ENCODE data around the gene KLF6. TPM values are rescaled to one million over a fixed set of nuclear protein-coding genes. Genes with fewer than 3 reads are reported as not detected.
A peak's percentile ranks its signal among the peaks of the same experiment; 100 is the strongest.

KLF6 gene
- total RNA-seq, 2 donors from 2014 or later: 184 to 240 TPM

- no peak overlapping the region for H3K27ac Mint-ChIP-seq
- no peaks in the 10 kb centered on the region for H3K27me3 Mint-ChIP-seq (ENCODE audit: low read depth)
- H3K9me3 Mint-ChIP-seq: peaks cover 5 to 6% of the 10 kb centered on the region in 2 donors
- DNase-seq (no peak), ATAC-seq (replicated peaks in 1 of 2) (no peak)
- peaks cover 5 to 16% of the 10 kb centered on the region in 2 donors for H3K36me3 Mint-ChIP-seq (ENCODE audit: insufficient read depth in 2 of 2)
- H3K4me1 Mint-ChIP-seq (ENCODE audit: low read depth): peaks cover 99% of the 10 kb centered on the region
- peak overlapping the region in 1 of 2 donors; percentile 28 for H3K4me3 Mint-ChIP-seq
These were observed 23.1 kb downstream of the KLF6 start for GRCh38 chr10:3761904-3762303.

DNA sequence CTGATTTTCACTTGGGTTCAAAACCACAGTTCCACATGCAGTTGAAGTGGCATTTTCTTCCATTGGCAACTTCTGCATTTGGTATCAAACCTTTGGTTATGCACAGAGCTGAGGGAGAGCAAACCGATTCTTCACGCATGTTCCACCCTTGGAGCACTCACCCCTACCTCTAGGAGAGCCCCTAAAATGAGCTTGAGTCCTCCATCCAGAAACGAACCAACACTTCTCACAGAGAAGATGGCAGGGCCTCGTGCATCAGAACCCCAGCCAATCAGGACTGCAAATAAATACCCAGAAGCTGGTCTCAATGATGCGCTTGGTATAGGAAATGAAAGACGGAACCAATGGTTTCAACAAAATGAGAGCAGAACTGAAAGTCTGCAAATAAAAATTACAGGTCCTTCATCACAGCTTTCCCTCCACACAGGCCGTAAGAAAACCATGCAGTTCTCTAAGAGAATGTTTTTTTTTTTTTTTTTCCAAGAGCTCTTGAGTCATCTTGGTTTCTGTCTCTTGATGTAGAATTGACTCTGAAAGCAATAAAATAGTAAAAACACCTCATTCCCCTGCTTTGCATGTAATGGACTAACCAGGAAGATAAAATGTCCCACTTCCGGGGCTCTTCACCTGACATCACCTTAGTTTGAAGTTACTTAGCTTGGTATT is 23.9 kb downstream of the KLF6 start:
- Mint-ChIP-seq H3K36me3 (ENCODE audit: insufficient read depth in 2 of 2) (peaks cover 5 to 16% of the 10 kb centered on the region in 2 donors), H3K27me3 (ENCODE audit: low read depth) (no peaks in the 10 kb centered on the region), H3K4me1 (ENCODE audit: low read depth) (peaks cover 99% of the 10 kb centered on the region), H3K9me3 (peaks cover 5 to 6% of the 10 kb centered on the region in 2 donors), H3K27ac (peak overlapping the region; percentile 95), H3K4me3 (peak overlapping the region; percentile 40 to 49)
- DNase-seq: peak; percentile 31 to 37
- peak; percentile 31 to 33 for ATAC-seq (replicated peaks in 1 of 2)

DNA sequence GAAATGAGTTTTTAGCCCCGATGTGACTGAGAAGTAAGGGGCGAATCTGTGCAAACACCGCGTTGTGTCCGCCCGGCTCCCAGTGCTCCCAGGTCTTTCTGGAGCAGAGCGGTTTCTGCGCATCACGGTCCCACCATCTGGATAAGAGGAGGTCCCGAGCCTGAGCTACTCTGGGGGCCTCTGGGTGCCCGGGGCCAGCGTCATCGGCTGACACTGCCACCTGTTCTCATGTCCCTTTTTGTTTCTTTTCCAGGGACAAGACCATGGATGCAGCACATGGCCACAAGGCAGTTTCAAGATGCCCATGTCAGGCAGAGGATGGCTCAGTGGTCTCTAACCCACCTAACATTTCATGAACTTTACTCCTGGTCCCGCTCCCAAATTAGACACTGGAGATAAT is 24.9 kb downstream of the KLF6 start:
- Mint-ChIP-seq H3K9me3 (peaks cover 5 to 6% of the 10 kb centered on the region in 2 donors), H3K27ac (no peak overlapping the region), H3K4me3 (no peak overlapping the region), H3K4me1 (ENCODE audit: low read depth) (peaks cover 99% of the 10 kb centered on the region), H3K36me3 (ENCODE audit: insufficient read depth in 2 of 2) (peaks cover 5 to 16% of the 10 kb centered on the region in 2 donors), H3K27me3 (ENCODE audit: low read depth) (no peaks in the 10 kb centered on the region)
- ATAC-seq (replicated peaks in 1 of 2) (no peak), DNase-seq (no peak)

DNA sequence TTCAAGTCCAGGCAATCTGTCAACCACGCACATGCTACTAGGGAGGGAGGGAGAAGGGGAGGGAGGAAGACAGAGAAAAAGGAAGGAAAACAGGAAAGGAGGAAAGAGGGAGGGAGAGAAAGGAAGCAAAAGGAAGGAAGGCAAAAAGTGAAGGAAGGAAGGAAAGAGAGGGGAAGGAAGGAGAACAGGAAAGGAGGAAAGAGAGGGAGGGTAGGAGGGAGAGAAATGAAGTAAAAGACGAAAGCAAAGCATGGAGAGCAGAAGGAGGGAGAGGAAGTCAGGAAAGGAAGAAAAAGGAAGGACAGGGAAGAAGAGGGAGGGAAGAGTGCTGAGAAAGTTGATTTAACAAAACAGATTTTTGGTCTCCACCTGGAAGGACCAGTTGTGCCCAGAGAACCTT is 25.6 kb downstream of the KLF6 start:
- H3K4me1 Mint-ChIP-seq (ENCODE audit: low read depth): peaks cover 96% of the 10 kb centered on the region
- no peaks in the 10 kb centered on the region for H3K27me3 Mint-ChIP-seq (ENCODE audit: low read depth)
- peaks cover 5 to 6% of the 10 kb centered on the region in 2 donors for H3K9me3 Mint-ChIP-seq
- peak overlapping the region; percentile 70 for H3K27ac Mint-ChIP-seq
- ATAC-seq (replicated peaks in 1 of 2) (no peak), DNase-seq (no peak)
- peak overlapping the region in 1 of 2 donors; percentile 42 for H3K4me3 Mint-ChIP-seq
- peaks cover 5 to 16% of the 10 kb centered on the region in 2 donors for H3K36me3 Mint-ChIP-seq (ENCODE audit: insufficient read depth in 2 of 2)

GRCh38 chr10:3758491-3758970 is 26.5 kb downstream of the KLF6 start:
- peaks cover 87% of the 10 kb centered on the region for H3K4me1 Mint-ChIP-seq (ENCODE audit: low read depth)
- peak overlapping the region; percentile 82 to 97 for H3K4me3 Mint-ChIP-seq
- no peaks in the 10 kb centered on the region for H3K27me3 Mint-ChIP-seq (ENCODE audit: low read depth)
- ATAC-seq (replicated peaks in 1 of 2) (no peak), DNase-seq (no peak)
- H3K36me3 Mint-ChIP-seq (ENCODE audit: insufficient read depth in 2 of 2): peaks cover 5 to 16% of the 10 kb centered on the region in 2 donors
- H3K9me3 Mint-ChIP-seq: peaks cover 5 to 6% of the 10 kb centered on the region in 2 donors
- peak overlapping the region; percentile 100 for H3K27ac Mint-ChIP-seq

DNA sequence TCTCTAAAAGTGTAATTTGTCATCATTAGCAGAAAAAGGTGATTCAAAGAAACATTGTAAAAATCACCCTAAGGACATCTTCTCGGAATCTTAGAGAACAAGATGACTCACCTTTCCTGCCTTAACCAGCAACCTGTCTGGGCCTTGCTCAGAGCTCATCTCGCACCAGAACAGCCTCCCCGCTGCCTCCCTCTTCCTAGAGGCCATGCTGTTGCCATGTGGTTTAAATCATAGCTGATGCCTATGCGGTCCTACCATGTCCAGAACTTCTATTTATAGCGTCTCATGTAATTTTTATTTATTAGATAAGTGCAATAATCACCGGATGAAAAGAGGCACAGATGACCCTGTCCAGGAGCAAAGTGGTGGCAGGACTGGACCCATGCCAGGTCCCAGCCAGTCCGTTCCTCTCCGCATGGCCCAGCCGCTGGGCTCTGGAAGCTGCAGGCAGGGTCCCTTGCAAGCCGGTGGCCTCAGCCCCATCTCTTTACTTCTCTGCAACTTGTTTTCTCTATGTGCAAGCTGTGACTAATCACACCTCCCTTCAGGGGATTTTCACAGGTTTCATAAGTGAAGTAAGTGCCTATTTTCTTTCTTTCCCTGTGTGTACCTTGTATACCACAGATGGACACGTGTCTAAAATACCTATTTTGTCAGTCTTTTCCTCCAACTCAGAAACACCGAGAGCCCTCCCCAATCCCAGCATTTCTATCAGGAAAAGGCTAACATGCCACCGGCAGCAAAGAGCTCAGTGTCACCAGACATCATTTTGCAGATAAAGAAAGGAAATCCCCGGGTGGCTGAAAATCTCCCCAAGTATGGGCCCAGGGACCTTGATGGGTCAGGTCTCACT is 27.1 kb downstream of the KLF6 start:
- DNase-seq: peak; percentile 73 to 85
- H3K36me3 Mint-ChIP-seq (ENCODE audit: insufficient read depth in 2 of 2): peaks cover 5 to 16% of the 10 kb centered on the region in 2 donors
- peaks cover 5 to 6% of the 10 kb centered on the region in 2 donors for H3K9me3 Mint-ChIP-seq
- H3K4me1 Mint-ChIP-seq (ENCODE audit: low read depth): peaks cover 80% of the 10 kb centered on the region
- H3K27ac Mint-ChIP-seq: peak overlapping the region; percentile 100
- peak overlapping the region; percentile 82 to 97 for H3K4me3 Mint-ChIP-seq
- H3K27me3 Mint-ChIP-seq (ENCODE audit: low read depth): no peaks in the 10 kb centered on the region
- ATAC-seq (replicated peaks in 1 of 2): peak; percentile 81 to 87

- Mint-ChIP-seq H3K36me3 (ENCODE audit: insufficient read depth in 2 of 2) (peaks cover 5 to 16% of the 10 kb centered on the region in 2 donors), H3K9me3 (peaks cover 5 to 6% of the 10 kb centered on the region in 2 donors), H3K4me3 (peak overlapping the region; percentile 82 to 97), H3K27ac (peak overlapping the region; percentile 100), H3K27me3 (ENCODE audit: low read depth) (no peaks in the 10 kb centered on the region), H3K4me1 (ENCODE audit: low read depth) (peaks cover 74% of the 10 kb centered on the region)
- DNase-seq (peak in 1 of 2 donors; percentile 30), ATAC-seq (replicated peaks in 1 of 2) (peak; percentile 2 to 5)
These were observed 27.8 kb downstream of the KLF6 start for GRCh38 chr10:3757250-3757637.

GRCh38 chr10:3756360-3756740 is 28.7 kb downstream of the KLF6 start:
- H3K9me3 Mint-ChIP-seq: peaks cover 5 to 6% of the 10 kb centered on the region in 2 donors
- peak overlapping the region; percentile 100 for H3K27ac Mint-ChIP-seq
- peak overlapping the region; percentile 45 to 97 for H3K4me3 Mint-ChIP-seq
- DNase-seq (no peak), ATAC-seq (replicated peaks in 1 of 2) (no peak)
- peaks cover 5 to 13% of the 10 kb centered on the region in 2 donors for H3K36me3 Mint-ChIP-seq (ENCODE audit: insufficient read depth in 2 of 2)
- H3K4me1 Mint-ChIP-seq (ENCODE audit: low read depth): peaks cover 66% of the 10 kb centered on the region
- H3K27me3 Mint-ChIP-seq (ENCODE audit: low read depth): no peaks in the 10 kb centered on the region

DNA sequence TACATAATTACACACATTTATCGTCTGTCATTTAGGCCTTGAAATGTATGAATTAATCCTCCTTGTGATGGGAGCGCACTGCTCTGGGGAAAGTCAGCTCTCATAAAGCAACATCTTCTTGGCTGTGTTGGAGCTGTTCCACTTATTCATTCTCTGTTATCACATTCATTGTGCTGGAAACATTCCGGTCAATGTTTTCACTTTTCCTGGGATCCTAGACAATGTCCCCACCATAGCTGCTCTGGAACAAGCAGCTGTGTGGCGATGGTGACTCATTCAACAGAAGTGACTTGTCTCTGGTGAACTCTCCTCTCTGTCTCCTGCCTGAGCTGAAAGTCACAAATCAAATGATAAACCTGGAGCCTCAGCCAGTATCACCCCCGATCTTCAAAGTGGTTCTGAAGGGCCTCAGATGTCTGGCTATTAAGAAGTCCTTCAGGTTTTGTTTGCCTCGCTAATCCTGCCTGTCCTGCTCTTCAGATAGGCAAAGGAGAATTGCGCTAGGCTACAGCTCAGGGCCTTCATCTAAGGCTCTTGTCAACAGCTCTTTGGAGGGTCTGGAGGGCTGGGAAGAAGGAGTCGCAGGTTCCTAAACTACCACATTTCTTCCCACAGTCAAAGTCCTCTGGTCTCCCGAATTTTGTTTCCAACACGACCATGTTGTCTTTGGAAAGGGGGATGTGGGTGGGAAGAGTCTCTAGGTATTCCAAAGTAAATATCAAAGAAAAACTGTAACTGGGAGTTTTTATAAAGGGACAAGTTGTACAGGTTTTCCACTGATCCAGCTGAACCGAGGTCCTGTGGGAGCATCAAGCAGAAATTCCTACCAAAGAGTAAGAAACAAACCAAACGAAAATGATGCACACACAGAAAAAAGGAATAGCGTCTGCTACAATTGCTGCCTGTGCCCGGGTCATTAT is 29.3 kb downstream of the KLF6 start:
- DNase-seq (peak in 1 of 2 donors; percentile 34), ATAC-seq (replicated peaks in 1 of 2) (peak in 1 of 2 donors; percentile 17)
- Mint-ChIP-seq H3K9me3 (peaks cover under 1 to 1% of the 10 kb centered on the region in 2 donors), H3K27me3 (ENCODE audit: low read depth) (no peaks in the 10 kb centered on the region), H3K4me3 (peak overlapping the region; percentile 45 to 97), H3K4me1 (ENCODE audit: low read depth) (peaks cover 60% of the 10 kb centered on the region), H3K27ac (peak overlapping the region; percentile 47), H3K36me3 (ENCODE audit: insufficient read depth in 2 of 2) (peaks cover 1 to 7% of the 10 kb centered on the region in 2 donors)

DNA sequence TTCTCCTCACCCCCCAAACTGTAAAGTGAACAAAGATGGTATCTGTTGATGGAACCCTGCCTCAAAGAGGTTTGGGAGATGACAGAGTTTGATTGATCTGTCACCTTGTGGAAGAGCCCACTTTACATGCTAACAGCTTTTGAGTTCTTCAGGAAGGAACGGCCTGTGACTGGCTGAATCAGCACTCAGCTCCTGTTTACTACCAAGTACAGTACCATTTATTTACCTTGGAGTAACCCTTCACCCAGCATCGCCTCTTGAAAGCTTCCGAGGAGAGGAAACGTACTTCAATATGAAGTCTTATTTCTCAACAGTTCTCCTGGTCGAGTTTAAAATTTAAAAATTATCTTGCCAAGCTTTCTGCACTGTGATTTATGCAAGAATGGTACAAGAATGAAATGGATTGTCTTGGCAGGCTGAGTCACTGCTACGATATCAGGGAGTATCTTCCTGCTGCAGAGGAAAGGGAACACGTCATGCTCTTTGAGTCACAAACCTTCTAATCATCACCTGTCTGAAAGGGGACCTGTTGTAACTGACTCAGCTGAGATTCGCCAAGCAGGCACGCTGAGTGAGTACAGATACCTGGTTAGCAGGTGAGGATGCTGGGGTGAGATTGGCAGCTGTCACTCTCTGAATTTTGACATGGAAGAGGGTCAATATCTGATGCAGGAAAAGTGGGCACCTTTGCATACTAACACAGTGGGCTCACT is 30.1 kb downstream of the KLF6 start:
- peaks cover 0 to 1% of the 10 kb centered on the region in 2 donors for H3K9me3 Mint-ChIP-seq
- H3K27ac Mint-ChIP-seq: no peak overlapping the region
- peak overlapping the region; percentile 35 to 38 for H3K4me3 Mint-ChIP-seq
- peaks cover 0 to 6% of the 10 kb centered on the region in 2 donors for H3K36me3 Mint-ChIP-seq (ENCODE audit: insufficient read depth in 2 of 2)
- H3K27me3 Mint-ChIP-seq (ENCODE audit: low read depth): no peaks in the 10 kb centered on the region
- DNase-seq (peak in 1 of 2 donors; percentile 22), ATAC-seq (replicated peaks in 1 of 2) (peak in 1 of 2 donors; percentile 25)
- H3K4me1 Mint-ChIP-seq (ENCODE audit: low read depth): peaks cover 51% of the 10 kb centered on the region

DNA sequence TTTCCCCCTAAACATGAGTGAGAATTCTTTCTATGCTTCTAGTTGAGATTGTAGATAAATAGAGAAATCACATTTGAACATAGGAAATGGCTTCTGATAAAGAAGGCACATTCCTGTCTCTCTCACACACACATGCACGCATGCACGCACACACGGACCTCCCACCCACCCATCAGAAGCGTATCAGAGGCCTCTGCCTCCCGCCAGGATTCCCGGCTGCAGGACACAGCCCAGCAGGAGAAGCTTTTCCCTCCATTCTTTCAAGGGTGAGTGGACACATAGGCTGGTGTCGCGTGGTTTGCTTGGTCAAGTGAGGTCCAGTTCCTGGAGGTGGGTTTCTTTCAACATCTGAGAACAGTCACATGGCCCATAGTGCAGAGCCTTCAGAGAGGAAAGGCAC is 34.2 kb downstream of the KLF6 start:
- DNase-seq: no peak
- Mint-ChIP-seq H3K27ac (no peak overlapping the region), H3K9me3 (no peaks in the 10 kb centered on the region), H3K27me3 (ENCODE audit: low read depth) (peaks cover under 1% of the 10 kb centered on the region), H3K4me1 (ENCODE audit: low read depth) (peaks cover 11% of the 10 kb centered on the region), H3K4me3 (no peak overlapping the region), H3K36me3 (ENCODE audit: insufficient read depth in 2 of 2) (no peaks in the 10 kb centered on the region)
- no peak for ATAC-seq (replicated peaks in 1 of 2)
